Measurements from ENCODE around the gene TEX54.
"Not testable (repeated sequence)": the region's sequence is repeated elsewhere in the genome, so short reads cannot be mapped to it uniquely, and the experiment has no call there.

Gene TEX54

GRCh38 chr11:62865635-62866034 is 33.0 kb upstream of the TEX54 start:
- Histone ChIP-seq H3K4me1 (ENCODE audit: control insufficient read depth, insufficient read depth, low read length) (no peaks in the 10 kb centered on the region), H3K4me3 (ENCODE audit: low read depth, low read length) (no peak overlapping the region), H3K27ac (ENCODE audit: extremely low read depth, low read depth, low read length) (no peak overlapping the region), H3K36me3 (ENCODE audit: control insufficient read depth in 2 of 2, insufficient read depth in 1 of 2, low read length in 2 of 2) (peaks cover 0 to 31% of the 10 kb centered on the region in 2 experiments; a peak in 2 of 3 replicates), H3K9me3 (ENCODE audit: control insufficient read depth, insufficient read depth, low read depth, low read length) (no peaks in the 10 kb centered on the region)
- CTCF ChIA-PET = interaction anchor here (0.6 to 5.2 kb wide), 6 partner anchors 10 to 474 kb away, joined by 3 to 21 read pairs (median 3); no protein-coding TSS in a partner anchor
- POLR2A ChIA-PET = interaction anchor here (0.6 to 6.2 kb wide), 8 partner anchors 10 to 273 kb away, joined by 3 to 61 read pairs (median 5); partner anchors contain the start of genes LBHD1, SLC3A2 and WDR74
- TF ChIP-seq YY1 (tag by site-specific recombination; IDR thresholded peaks at IDR 0.05) (no peak), ZNF707 (tag by site-specific recombination; IDR thresholded peaks at IDR 0.05) (no peak), RBAK (tag by site-specific recombination; IDR thresholded peaks at IDR 0.05) (no peak)

- CTCF ChIA-PET = interaction anchor here (0.8 to 5.2 kb wide), 11 partner anchors 8 to 473 kb away, joined by 3 to 21 read pairs (median 5); partner anchors contain the start of genes SLC3A2 and ZBTB3
- POLR2A ChIA-PET = interaction anchor here (0.7 to 6.2 kb wide), 6 partner anchors 8 to 175 kb away, joined by 3 to 61 read pairs (median 5); partner anchors contain the start of genes SLC3A2 and WDR74
- Histone ChIP-seq H3K27ac (ENCODE audit: extremely low read depth, low read depth, low read length) (no peak overlapping the region), H3K9me3 (ENCODE audit: control insufficient read depth, insufficient read depth, low read depth, low read length) (no peaks in the 10 kb centered on the region), H3K4me3 (ENCODE audit: low read depth, low read length) (no peak overlapping the region), H3K36me3 (ENCODE audit: control insufficient read depth in 2 of 2, insufficient read depth in 1 of 2, low read length in 2 of 2) (peaks cover 0 to 31% of the 10 kb centered on the region in 2 experiments; a peak in 2 of 3 replicates), H3K4me1 (ENCODE audit: control insufficient read depth, insufficient read depth, low read length) (no peaks in the 10 kb centered on the region)
- no peak for TF ChIP-seq ZNF335 (tag by site-specific recombination; conservative IDR thresholded peaks at IDR 0.05)
These were observed 31.2 kb upstream of the TEX54 start for GRCh38 chr11:62863687-62864335.

GRCh38 chr11:62861564-62862192 is 29.0 kb upstream of the TEX54 start:
- H3K4me3 ChIP-seq (ENCODE audit: low read depth, low read length); H3K9me3 ChIP-seq (ENCODE audit: control insufficient read depth, insufficient read depth, low read depth, low read length); H3K4me1 ChIP-seq (ENCODE audit: control insufficient read depth, insufficient read depth, low read length): not testable (repeated sequence)
- ChIA-PET POLR2A (interaction anchor here (0.6 to 6.2 kb wide), 13 partner anchors 11 to 437 kb away, joined by 3 to 61 read pairs (median 5); partner anchors contain the start of genes C11orf98, CSKMT, HNRNPUL2 and NXF1), CTCF (interaction anchor here (0.5 to 5.2 kb wide), 10 partner anchors 15 to 301 kb away, joined by 3 to 21 read pairs (median 4); partner anchors contain the start of gene ZBTB3)
- Histone ChIP-seq H3K27ac (ENCODE audit: extremely low read depth, low read depth, low read length) (peak overlapping the region; percentile 45; the same call in 1 of the 2 replicates), H3K36me3 (ENCODE audit: control insufficient read depth in 2 of 2, insufficient read depth in 1 of 2, low read length in 2 of 2) (peaks cover 0 to 27% of the 10 kb centered on the region in 2 experiments; a peak in 1 of 3 replicates)
- TF ChIP-seq ZNF394 (tag by site-specific recombination; IDR thresholded peaks at IDR 0.05; ENCODE audit: borderline replicate concordance) = 0 out of 2 replicates have a peak, but pooled peaks have one; percentile 56
- peak; percentile 18; the same call in 1 of the 2 replicates for TF ChIP-seq ZNF335 (tag by site-specific recombination; conservative IDR thresholded peaks at IDR 0.05)
- peak; percentile 68 for TF ChIP-seq ZBTB17 (tag by site-specific recombination; IDR thresholded peaks at IDR 0.05)
- TF ChIP-seq OSR2 (tag by site-specific recombination; IDR thresholded peaks at IDR 0.05) = 0 out of 2 replicates have a peak, but pooled peaks have one; percentile 26
- peak; percentile 71 for TF ChIP-seq ZNF600 (tag by site-specific recombination; IDR thresholded peaks at IDR 0.05)

GRCh38 chr11:62860835-62861563 is 28.4 kb upstream of the TEX54 start:
- Histone ChIP-seq H3K36me3 (ENCODE audit: control insufficient read depth in 2 of 2, insufficient read depth in 1 of 2, low read length in 2 of 2) (peaks cover 0 to 21% of the 10 kb centered on the region in 2 experiments; a peak in 1 of 3 replicates), H3K27ac (ENCODE audit: extremely low read depth, low read depth, low read length) (peak overlapping the region; percentile 0; the same call in 1 of the 2 replicates), H3K4me3 (ENCODE audit: low read depth, low read length) (no peak overlapping the region), H3K4me1 (ENCODE audit: control insufficient read depth, insufficient read depth, low read length) (no peaks in the 10 kb centered on the region), H3K9me3 (ENCODE audit: control insufficient read depth, insufficient read depth, low read depth, low read length) (no peaks in the 10 kb centered on the region)
- POLR2A ChIA-PET = interaction anchor here (0.8 to 6.2 kb wide), 7 partner anchors 11 to 107 kb away, joined by 3 to 61 read pairs (median 8); partner anchors contain the start of genes NXF1, SLC3A2, WDR74 and ZBTB3
- CTCF ChIA-PET = interaction anchor here (0.5 to 5.2 kb wide), 9 partner anchors 16 to 300 kb away, joined by 3 to 21 read pairs (median 4); no protein-coding TSS in a partner anchor
- TF ChIP-seq ZNF76 (tag by site-specific recombination; IDR thresholded peaks at IDR 0.05; ENCODE audit: borderline replicate concordance, low read depth) (0 out of 2 replicates have a peak, but pooled peaks have one; percentile 8), ZBTB7A (tag by site-specific recombination; IDR thresholded peaks at IDR 0.05; ENCODE audit: low read depth) (no peak)

Measured in HEK293 (cell line).